Activated effector memory CD4-positive, alpha-beta T cell treated with Interleukin-2 at 50 U/mL for 16 hours (primary cell): ENCODE results near the gene ASCC1.
"Not testable (repeated sequence)": the region's sequence is repeated elsewhere in the genome, so short reads cannot be mapped to it uniquely, and the experiment has no call there.

Experiments
- DNase-seq: peaks from one replicate; pipeline ENCODE4 v3.0.0-alpha.2; 2020

Gene ASCC1

GRCh38 chr10:72167118-72167517 lies 49.0 kb downstream of the ASCC1 start:
- no peak for DNase-seq

GRCh38 chr10:72164617-72165016 lies 51.5 kb downstream of the ASCC1 start:
- no peak for DNase-seq

DNA sequence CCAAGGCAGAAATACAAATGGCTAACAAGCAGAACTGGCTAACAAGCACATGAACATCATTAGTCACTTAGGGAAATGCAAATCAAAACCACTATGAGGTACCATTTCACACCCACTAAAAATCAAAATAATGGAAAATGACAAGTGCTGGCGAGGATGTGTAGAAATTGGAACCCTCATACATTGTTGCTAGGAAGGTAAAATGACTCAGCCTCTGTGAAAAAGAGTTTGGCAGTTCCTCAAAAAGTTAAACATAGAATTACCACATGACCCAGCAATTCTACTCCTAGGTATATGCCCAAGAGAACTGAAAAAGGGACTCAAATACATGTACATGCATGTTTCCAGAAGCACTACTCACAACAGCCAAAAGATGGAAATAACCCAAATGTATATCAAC lies 53.1 kb downstream of the ASCC1 start:
- DNase-seq: no peak

DNA sequence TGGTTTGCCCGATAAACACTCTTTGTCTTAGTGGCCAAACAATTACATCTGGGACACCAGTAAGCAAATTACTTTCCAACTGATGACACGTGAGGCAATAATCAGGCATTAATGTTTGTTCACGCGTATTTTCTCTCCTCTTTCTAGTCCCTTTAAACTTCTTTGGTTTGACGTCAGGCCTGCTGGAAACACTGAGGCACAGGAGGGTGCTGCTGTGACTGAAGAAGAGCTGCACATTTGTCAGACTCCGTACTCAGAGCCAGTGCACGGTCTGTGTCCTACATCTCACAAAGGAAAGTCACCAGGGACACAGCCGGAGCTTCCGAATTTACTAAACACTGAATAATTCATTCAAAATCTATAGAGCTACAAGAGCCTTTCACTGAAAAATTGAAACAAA lies 57.9 kb downstream of the ASCC1 start:
- DNase-seq: no peak

- no peak for DNase-seq
Measured at GRCh38 chr10:72156223-72156622, 59.9 kb downstream of the ASCC1 start.

DNA sequence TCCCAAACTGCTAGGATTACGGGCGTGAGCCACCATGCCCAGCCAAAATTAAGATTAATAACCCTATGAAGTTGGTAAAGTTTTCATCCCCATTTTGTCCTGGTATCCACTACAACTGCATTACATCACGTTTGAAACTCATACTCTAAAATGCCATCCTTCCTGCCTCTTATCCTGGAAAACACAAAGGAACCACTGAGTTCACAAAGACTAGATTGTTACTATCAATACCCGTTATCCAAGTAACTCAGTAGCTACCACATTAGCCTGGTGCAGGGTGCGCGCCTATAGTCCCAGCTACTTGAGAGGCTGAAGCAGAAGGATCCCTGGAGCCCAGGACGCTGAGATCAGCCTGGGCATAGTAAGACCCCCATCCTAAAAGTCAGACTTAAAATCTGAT lies 63.8 kb downstream of the ASCC1 start:
- no peak for DNase-seq

DNA sequence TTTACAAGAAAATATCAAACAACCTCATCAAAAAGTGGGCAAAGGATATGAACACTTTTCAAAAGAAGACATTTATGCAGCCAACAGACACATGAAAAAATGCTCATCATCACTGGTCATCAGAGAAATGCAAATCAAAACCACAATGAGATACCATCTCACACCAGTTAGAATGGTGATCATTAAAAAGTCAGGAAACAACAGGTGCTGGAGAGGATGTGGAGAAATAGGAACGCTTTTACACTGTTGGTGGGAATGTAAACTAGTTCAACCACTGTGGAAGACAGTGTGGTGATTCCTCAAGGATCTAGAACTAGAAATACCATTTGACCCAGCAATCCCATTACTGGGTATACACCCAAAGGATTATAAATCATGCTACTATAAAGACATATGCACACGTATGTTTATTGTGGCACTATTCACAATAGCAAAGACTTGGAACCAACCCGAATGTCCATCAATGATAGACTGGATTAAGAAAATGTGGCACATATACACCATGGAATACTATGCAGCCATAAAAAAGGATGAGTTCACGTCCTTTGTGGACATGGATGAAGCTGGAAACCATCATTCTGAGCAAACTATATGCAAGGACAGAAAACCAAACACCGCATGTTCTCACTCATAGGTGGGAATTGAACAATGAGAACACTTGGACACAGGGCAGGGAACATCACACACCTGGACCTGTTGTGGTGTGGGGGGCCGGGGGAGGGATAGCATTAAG lies 65.2 kb downstream of the ASCC1 start:
- DNase-seq: not testable (repeated sequence)

DNA sequence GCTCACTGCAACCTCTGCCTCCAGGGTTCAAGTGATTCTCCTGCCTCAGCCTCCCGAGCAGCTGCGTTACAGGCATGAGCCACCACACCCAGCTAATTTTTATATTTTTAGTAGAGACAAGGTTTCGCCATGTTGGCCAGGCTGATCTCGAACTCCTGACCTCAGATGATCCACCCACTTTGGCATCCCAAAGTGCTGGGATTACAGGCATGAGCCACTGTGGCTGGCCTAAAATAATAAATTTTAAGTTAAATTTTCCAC lies 68.8 kb downstream of the ASCC1 start:
- DNase-seq: not testable (repeated sequence)

GRCh38 chr10:72146559-72147323 lies 69.3 kb downstream of the ASCC1 start:
- DNase-seq: no peak

GRCh38 chr10:72146071-72146470 lies 70.0 kb downstream of the ASCC1 start:
- no peak for DNase-seq

GRCh38 chr10:72145657-72146056 lies 70.4 kb downstream of the ASCC1 start:
- no peak for DNase-seq

DNA sequence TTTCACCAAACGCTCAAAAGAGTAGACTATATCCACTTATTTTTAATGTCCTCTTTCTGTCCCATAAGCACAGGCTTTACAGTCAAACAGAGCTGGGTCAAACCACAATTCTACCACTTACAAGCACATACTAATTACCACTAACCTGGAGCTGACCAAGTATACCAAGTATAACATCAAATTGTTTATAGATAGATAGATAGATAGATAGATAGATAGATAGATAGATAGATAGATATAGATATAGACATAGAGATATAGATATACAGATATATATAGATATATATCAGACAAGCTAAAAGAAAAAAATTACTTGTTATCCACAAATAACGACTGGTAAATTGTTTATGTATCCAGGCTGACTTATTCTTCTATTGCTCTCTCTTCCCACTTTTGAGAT lies 75.2 kb downstream of the ASCC1 start:
- no peak for DNase-seq

GRCh38 chr10:72140174-72140573 lies 75.9 kb downstream of the ASCC1 start:
- DNase-seq: no peak

- no peak for DNase-seq
Measured at GRCh38 chr10:72137583-72137982, 78.5 kb downstream of the ASCC1 start.

DNA sequence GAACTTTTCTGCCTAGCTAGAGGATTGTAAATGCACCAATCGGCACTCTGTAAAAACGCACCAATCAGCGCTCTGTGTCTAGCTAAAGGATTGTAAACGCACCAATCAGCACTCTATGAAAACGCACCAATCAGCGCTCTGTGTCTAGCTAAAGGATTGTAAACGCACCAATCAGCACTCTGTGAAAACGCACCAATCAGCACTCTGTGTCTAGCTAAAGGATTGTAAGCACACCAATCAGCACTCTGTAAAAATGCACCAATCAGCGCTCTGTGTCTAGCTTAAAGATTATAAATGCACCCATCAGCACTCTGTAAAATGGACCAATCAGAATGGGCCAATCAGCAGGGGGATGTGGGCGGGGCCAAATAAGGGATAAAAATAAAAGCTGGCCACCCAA lies 79.9 kb downstream of the ASCC1 start:
- not testable (repeated sequence) for DNase-seq

DNA sequence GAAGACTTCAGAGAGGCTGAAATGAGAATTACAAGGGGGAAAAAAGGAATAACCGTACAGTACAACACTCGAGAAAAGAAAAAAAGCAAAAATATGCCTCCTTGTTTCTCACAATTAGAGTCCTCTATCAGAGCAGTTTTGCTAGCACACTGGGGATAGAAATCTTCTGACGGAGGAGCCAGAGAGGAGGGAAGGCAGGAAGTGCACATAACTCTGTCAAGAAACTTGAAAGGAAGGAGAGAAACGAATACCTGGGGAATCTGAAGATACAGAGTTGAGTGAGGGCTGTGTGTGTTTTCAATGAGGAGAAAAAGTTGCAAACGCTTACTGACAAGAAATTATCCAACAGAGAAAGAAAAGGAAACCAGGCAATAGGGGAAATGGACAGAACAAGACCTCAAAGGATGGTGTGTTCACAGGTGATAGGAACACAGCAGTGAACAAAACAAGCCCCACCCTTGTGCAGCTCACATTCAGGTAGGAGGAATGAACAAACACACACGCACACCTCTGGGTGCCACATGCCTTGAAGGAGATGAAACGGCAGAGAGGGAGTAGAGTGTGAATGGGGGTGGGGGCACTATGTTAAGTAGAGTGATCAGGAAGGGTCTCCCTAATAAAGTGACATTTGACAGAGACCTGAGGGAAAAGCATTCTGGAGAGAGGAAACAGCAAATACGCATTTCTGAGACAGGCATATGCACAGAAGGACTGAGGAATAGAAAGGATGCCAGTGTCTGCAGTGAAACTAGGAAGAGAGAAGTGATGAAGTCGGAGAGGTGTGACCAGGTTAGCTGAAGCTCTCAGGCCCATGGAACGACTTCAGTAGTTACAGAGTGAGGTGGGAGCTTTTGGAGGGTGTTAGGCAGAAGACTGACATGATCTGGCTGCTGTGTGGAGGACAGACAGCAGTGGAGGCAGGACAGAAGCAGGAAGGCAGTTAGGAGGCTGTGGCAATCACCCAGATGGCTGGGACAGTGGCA lies 81.0 kb downstream of the ASCC1 start:
- DNase-seq: no peak

- DNase-seq: no peak
Measured at GRCh38 chr10:72133517-72133916, 82.6 kb downstream of the ASCC1 start.

GRCh38 chr10:72132854-72133253 lies 83.2 kb downstream of the ASCC1 start:
- DNase-seq: no peak

DNA sequence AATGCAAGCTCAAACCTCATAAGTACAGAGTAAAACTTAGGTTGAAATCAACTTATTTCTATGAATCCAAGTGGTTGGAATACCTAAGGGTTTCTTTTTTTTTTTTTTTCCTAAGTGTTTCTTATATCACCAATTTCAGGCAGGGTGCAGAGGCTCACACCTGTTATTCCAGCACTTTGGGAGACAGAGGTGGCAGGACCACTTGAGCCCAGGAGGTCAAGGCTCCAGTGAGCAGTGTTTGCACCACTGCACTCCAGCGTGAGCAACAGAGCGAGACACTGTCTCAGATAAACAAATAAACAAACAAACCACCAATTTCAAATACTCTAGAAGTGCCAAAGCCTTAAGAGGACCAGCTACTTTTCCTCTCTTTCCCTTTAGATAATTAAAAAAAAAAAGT lies 88.5 kb downstream of the ASCC1 start:
- no peak for DNase-seq

DNA sequence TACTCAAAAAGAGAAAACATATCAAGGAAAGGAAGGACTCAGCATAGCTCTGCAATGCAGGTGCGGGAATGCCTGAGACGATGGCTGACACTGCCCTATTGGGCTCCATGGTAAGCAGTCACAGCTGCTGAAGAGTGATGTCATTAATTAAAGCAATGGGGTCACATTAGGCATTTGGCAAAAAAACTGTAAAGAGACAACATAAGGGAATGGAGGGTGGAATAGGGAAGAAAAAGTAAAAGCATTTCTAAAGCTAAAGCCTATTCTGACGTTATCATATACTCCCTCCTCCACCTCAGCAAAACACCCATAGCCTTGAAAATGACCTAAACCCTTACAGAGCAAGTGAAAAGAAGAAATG lies 89.2 kb downstream of the ASCC1 start:
- DNase-seq: no peak

DNA sequence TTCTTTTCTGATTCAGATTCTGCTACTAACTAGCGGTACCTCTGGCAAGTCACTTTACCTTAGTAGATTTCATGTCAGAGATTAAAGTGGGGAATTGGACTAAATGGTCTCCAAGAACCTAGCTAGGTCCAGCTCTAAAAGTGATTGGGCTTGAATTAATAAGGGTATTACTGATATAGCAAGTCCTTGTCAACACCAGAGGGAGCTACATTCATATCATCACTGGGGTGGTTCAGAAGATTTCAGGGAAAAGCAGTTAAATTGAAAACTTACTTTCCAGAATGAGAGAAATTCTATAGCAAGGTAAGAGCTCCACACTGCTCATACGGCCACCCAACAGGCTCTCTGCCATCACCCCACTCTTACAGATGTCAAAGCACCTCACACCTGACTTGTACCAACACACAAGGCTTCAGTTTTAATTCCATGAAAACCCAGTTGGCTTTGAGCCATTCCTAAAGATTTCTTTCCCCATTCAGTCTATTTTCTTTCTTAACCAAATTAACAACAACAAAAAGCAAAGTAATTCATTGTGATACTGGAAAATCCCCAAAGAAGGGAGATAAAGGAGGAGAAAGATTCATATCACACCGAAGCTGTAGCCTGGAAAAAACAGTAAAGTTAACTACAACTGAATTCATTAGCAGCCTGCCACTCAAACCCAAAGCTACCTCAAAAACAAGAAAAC lies 89.7 kb downstream of the ASCC1 start:
- DNase-seq: no peak

- no peak for DNase-seq
Measured at GRCh38 chr10:72124989-72125388, 91.1 kb downstream of the ASCC1 start.

- no peak for DNase-seq
Measured at GRCh38 chr10:72124381-72124780, 91.7 kb downstream of the ASCC1 start.
